ENCODE measurements around the gene YBX3.
"Not testable (repeated sequence)": the region's sequence is repeated elsewhere in the genome, so short reads cannot be mapped to it uniquely, and the experiment has no call there.

YBX3 gene

DNA sequence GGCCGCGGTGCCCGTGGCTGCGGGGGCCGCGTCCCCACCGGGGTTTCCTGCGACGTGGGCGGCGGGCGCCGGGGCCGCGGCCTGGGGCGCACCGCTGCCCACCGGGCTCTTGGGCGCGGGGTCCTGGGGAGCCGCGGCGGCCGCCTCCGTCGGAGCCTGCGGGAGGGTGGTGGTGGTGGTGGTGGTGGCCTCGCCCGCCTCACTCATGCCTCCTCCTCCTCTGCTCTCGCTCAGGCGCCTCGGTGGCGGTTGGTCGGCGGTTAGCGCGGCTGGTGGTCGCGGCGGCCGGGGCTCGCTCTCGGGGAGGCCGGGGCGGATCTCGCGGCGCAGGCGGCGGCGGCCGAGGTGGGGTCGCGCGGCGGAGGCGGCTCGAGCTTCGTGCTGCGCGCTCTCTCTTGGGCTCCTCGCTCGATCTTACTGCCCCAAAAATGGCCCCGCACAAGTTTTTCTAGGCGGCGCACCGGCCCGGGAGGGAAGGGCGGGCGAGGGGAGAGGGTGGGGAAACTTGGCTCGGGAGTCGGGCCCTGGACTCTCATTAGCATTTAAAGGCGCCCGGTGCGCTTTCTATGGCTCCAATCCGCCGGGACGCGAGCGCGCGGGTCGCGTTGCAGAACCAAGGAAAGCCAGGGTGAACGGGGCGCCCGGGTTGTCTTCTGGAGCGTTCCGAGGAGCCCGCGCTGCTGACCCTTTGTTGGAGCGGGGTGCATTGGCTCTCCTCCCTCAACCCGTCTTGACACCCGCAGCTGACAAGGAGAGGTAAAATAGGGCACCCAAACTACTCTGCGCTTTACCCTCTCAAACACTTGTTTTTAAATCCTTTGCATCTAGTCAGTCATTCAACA lies at the start of gene YBX3:
Gene YBX3, minus strand, starts transcription at position 419 of the 842 bp plus-strand sequence. Its CDS starts 212 bp downstream, at position 207.
- DNase-seq (ENCODE audit: low read depth in 2 of 2), result peak; percentile 37 to 48

DNA sequence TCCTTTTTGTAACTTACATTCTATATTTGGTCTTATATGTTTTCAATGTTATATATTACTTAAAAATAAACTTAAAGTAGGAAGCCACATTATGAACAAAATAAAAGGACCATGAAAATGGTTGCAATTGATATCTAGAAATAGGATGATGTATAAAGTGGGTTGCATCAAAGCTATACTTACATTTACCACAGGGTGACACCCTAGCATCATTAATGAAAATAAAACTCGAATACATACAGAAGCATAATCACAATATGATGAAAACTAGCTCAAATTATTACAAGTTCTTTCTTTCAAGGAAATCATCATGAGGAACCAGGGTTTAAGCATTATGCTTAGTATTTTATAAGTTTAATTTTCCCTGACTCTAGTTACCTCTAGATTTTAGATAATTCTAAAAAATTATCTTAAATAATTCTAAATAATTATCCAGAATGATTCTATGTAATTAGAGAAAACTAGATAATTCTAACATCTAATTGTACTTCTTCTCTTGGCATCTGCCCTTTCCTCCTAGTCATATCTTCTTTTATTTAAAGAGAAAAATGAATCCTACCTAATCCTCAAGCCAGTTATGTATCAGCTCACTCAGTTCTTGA lies 48.1 kb upstream of the YBX3 start:
- no peak for DNase-seq (ENCODE audit: low read depth in 2 of 2)

GRCh38 chr12:10759657-10760056 lies 36.5 kb upstream of the YBX3 start:
- no peak for DNase-seq (ENCODE audit: low read depth in 2 of 2)

DNA sequence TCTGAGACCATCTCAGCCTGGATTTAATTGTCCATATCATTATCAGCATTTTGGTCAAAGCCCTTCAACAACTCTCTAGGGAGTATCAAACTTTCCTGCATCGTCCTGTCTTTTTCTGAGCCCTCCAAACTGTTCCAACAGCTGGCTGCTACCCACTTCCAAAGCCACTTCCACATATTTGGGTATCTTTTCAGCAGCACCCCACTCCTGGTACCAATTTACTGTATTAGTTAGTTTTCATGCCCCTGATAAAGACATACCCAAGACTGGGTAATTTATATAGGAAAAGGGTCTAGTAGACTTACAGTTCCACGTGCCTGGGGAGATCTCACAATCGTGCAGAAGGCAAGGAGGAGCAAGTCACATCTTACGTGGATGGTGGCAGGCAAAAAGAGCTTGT lies 33.1 kb upstream of the YBX3 start:
- no peak for DNase-seq (ENCODE audit: low read depth in 2 of 2)

- DNase-seq (ENCODE audit: low read depth in 2 of 2), result no peak
Observed at GRCh38 chr12:10753059-10753458, 29.9 kb upstream of the YBX3 start.

GRCh38 chr12:10750385-10750727 lies 27.2 kb upstream of the YBX3 start:
- no peak for DNase-seq (ENCODE audit: low read depth in 2 of 2)

DNA sequence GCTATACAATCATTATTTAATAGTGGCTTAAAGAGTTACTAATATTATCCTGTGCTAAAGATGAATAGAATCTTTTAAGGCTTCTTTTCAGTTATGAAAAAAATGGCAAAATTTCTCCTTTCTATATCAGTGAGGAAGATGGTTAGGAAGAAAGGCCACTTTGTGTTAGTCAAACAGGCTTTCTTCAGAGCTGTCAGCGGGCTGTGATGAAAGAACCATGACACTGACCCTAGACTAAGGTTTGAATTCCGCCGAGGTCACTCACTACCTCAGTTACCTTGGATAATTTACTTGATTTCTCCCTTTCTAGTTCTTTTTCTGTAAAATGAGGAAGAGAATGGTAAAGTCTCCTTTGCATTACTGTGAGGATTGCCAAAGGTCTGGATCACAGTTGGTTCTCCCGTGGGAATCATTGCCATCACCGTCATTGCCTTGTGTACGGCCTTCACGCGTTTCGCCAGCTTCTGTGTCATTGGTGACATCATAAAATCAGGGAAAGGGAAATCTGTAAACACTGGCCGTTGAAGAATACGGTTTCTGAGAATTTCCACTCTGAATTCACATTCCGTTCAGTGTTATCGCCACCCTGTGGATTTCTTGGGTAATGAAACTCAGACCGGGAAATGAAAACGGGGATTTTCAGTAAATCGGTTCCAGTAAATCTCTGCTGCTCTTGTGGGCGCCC lies 26.7 kb upstream of the YBX3 start:
- DNase-seq (ENCODE audit: low read depth in 2 of 2), result peak; percentile 13 to 44

DNA sequence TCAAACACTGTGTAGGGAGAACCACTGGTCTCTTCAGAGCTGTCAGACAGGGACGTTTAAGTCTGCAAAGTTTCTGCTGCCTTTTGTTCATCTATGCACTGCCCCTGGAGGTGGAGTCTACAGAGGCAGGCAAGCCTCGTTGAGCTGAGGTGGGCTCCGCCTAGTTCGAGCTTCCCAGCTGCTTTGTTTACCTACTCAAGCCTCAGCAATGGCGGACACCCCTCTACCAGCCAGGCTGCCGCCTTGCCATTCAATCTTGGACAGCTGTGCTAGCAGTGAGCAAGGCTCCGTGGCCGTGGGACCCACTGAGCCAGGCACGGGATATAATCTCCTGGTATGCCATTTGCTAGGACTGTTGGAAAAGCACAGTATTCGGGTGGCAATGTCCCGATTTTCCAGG lies 24.6 kb upstream of the YBX3 start:
- DNase-seq (ENCODE audit: low read depth in 2 of 2), result no peak

- not testable (repeated sequence) for DNase-seq (ENCODE audit: low read depth in 2 of 2)
Observed at GRCh38 chr12:10743420-10743819, 20.3 kb upstream of the YBX3 start.

DNA sequence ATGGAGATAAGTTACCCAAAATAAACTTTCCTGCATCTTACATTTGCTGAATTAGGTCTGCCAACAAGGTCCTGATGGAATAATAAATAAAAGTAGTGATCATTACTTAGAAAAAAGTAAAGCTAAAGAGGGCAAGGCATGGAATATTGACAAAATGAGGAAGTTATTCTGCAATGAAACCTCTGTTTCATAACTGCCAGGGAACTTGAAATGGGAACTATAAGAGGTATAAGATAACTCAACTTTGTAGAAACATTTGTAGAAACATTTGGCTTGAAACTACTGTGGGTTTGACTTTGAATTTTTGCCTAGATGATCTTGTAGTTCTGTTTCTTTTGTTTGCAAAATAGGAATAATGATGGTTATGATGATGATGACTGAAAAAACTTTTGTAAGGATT lies 18.7 kb upstream of the YBX3 start:
- DNase-seq (ENCODE audit: low read depth in 2 of 2), result no peak

DNA sequence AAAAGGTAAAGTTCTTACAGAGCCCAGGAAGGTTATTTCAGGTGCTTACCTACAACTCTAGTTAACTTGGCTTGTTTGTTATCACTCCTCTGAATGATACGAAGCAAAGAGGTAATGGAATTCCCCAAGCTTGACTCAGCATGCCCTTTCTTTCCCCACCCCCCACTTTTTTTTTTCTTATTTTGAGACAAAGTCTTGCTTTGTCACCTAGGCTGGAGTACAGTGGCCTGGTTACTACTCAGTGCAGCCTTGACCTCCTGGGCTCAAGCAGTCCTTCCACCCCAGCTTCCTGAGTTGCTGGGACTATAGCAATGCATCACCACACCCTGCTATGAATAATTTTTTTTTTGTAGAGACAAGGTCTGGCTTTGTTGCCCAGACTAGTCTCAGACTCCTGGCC lies 17.1 kb upstream of the YBX3 start:
- no peak for DNase-seq (ENCODE audit: low read depth in 2 of 2)

DNA sequence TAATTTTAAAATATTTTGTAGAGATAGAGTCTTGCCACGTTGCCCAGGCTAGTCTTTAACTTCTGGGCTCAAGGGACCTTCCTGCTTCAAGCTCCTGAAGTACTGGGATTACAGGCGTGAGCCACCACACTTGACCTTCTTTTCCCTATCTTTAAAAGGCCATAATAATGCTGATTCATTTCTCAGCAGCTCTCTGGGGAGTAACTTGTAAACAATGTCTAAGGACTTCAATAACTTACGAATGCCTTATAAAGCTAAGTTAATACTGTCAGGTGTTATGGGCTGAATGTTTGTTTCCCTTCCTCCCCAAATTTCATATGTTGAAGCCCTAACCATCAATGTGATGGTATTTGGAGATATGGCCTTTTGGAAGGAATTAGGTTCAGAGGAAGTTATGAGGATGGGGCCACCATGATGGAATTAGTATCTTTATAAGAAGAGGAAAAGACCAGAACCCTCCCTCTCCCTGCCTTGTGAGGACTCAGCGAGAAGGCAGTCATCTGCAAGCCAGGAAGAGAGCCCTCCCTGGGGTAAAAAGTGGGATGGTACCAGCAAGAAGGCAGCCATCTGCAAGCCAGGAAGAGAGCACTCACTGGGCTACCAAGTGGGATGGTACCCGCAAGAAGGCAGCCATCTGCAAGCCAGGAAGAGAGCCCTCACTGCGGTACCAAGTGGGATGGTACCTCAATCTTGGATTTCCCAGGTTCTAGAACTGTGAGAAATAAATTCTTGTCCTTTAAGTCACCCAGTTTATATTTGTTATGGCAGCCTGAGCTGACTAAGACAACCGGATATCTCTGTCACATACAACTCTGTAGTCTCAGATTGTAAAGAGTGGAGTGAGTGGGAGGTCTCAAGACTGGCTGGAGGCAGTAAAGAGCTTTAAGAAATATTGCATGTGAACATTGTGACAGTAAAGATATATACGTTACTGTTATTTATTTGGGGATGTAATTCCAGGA lies 16.3 kb upstream of the YBX3 start:
- no peak for DNase-seq (ENCODE audit: low read depth in 2 of 2)

- no peak for DNase-seq (ENCODE audit: low read depth in 2 of 2)
Observed at GRCh38 chr12:10737249-10737648, 14.1 kb upstream of the YBX3 start.

- DNase-seq (ENCODE audit: low read depth in 2 of 2), result no peak
Observed at GRCh38 chr12:10736463-10736862, 13.3 kb upstream of the YBX3 start.

GRCh38 chr12:10735428-10735827 lies 12.3 kb upstream of the YBX3 start:
- DNase-seq (ENCODE audit: low read depth in 2 of 2), result no peak

DNA sequence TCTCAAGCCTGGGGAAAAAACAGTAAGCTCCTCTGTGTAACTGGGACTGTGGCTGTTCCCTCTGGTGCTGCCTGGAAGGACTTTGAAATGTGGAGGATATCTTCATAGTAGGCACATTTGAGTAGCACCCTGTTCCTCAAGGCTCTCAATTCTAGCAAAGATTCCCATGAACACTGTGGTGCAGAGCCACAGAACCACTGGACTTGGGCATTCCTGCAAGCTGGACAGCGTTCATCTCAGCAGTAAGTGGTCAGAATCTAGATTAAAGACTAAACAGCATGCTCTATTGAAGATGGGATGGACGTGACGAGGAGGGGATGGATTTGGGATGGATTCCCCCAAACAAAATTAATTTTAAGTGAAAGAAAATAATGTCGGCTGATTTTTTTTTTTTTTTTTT lies 9.4 kb upstream of the YBX3 start:
- DNase-seq (ENCODE audit: low read depth in 2 of 2), result no peak

- DNase-seq (ENCODE audit: low read depth in 2 of 2), result no peak
Observed at GRCh38 chr12:10732066-10732465, 8.9 kb upstream of the YBX3 start.

DNA sequence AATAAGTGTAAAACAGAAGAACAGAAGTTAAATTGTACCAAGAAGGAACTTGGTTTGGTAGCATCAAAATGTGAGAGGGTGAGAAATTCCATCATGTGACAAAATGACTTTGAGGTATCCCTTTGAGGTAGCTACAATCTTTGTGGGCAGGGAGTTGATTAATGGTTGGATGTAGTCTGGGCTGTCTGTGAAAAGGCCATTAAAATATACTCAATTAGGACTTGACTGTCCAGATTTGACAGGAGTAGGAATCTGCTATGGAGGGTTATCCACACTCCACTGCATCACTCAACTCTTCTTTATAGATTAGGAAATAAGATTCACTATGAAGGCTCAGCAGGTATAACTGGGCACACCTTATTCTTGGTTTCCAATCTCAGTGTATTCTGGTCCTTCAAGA lies 7.4 kb upstream of the YBX3 start:
- DNase-seq (ENCODE audit: low read depth in 2 of 2), result no peak

GRCh38 chr12:10728091-10728490 lies 5.0 kb upstream of the YBX3 start:
- no peak for DNase-seq (ENCODE audit: low read depth in 2 of 2)

DNA sequence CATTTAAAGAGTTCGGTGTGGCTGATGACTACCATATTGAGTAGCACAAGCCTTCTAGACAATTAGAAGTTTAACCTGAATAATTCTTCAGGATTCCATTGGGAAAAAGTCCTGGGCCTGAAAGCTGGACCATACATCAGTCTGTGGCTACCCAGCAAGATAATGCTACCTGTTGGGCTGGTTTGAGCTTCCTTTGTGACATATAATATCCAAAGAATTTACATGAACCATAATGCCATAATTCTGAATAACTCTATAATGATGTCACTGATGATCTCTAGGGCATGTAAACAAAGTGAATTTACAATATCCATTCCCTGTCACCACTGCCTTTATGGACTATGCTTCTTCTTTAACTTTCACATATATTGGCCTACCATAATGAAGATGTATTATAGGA lies 3.8 kb upstream of the YBX3 start:
- no peak for DNase-seq (ENCODE audit: low read depth in 2 of 2)

DNA sequence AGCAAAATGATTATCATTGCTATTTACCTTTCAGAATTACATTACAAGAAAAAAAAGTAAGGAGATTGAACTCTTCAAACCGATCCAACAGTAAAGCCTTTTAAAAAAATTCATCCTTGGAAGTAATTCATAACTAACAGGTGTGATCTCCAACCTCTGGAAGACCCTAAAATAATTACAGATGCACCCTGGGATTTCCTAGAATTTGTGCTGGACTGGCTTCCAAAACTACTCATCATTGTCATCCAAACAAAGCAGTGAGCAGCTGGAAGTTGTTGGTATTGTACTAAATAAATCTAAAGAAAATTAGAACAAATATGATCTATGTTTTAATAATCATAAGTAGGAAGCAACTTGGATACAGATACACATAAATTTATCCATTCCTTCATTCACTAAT lies 1.9 kb upstream of the YBX3 start:
- DNase-seq (ENCODE audit: low read depth in 2 of 2), result no peak

DNA sequence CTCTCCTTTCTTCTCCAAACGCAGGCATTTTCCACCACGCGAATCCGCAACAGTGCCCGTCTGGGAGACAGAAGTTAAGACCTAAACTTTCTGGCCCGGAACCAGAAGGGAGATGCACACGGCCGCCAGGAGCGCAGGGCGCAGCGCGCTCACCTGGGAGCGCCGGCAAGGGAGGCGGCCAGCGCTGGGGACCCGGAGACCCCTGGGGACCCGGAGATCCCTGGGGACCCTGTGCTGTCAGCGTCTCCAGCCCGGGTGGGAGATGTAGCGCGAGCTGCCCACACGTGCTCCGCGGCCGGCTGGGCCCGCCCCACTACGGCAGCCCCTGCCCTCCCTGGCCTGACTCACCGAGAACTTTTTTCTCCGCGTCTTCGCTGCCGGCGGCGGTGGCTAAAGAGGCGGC lies 620 bp downstream of the YBX3 start:
- DNase-seq (ENCODE audit: low read depth in 2 of 2), result peak in 1 of 2 donors; percentile 40

Data from stimulated activated CD8-positive, alpha-beta memory T cell treated with anti-CD3 and anti-CD28 coated beads, Interleukin-2, amount 100 ng/mL, for 48 hours (primary cell).